ENCODE measurements around the gene RPIA.
"Not testable (repeated sequence)": the region's sequence is repeated elsewhere in the genome, so short reads cannot be mapped to it uniquely, and the experiment has no call there.

Gene RPIA

GRCh38 chr2:88691339-88692183 lies at the start of gene RPIA:
TSS of gene RPIA (plus strand) at chr2:88691673. CDS start at chr2:88691699, 26 bp downstream.
- DNase-seq: peak; percentile 99

DNA sequence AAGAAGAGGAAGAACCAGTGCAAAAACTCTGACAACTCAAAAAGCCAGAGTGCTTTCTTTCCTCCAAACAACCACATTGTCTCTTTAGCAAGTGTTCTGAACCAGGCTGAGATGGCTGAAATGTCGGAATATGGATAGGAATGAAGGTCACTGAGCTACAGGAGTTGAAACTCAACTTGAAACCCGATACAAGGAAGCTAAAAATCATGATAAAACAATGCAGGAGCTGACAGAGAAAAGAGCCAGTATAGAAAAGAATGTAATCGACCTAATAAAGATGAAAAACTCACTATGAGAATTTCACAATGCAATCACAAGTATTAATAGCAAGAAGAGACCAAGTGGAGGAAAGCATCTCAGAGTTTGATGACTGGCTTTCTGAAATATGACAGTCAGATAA lies 49.2 kb upstream of the RPIA start:
- no peak for DNase-seq

DNA sequence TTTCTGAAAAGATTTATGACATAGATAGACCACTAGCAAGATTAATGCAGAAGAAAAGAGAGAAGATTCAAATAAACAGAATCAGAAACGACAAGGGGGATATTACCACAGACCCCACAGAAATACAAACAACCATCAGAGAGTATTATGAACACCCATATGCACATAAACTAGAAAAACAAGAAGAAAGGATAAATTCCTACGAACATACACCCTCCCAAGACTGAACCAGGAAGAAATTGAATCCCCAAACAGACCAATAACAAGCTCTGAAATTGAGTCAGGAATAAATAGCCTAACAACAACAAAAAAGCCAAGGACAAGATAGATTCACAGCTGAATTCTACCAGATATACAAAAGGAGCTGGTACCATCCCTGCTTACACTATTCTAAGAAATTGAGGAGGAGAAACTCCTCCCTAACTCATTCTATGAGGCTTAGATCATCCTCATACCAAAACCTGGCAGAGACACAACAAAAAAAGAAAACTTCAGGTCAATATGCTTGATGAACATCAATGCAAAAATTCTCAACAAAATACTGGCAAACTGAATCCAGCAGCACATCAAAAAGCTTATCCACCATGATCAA lies 46.1 kb upstream of the RPIA start:
- DNase-seq: not testable (repeated sequence)

GRCh38 chr2:88651646-88652045 lies 39.8 kb upstream of the RPIA start:
- no peak for DNase-seq

DNA sequence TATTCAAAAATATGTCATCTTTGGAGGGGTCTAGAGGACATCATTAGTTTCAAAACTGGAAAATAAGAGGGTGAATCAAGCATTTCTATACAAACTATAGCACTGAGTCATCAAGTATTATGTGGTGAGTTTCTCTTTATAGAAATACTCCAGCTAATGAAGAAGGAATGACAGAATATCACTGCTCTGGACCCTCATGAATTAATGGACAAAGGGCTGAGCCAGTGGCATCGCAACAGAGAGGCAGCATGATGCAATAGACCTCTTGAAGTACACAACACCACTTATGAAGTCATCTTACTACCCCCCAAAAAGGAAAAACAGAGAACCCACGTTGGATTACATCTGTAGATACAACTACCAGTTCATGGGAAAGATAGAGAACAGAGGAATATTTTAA lies 36.8 kb upstream of the RPIA start:
- no peak for DNase-seq

- DNase-seq: no peak
Observed at GRCh38 chr2:88656690-88657089, 34.8 kb upstream of the RPIA start.

GRCh38 chr2:88657131-88657530 lies 34.3 kb upstream of the RPIA start:
- DNase-seq: no peak

DNA sequence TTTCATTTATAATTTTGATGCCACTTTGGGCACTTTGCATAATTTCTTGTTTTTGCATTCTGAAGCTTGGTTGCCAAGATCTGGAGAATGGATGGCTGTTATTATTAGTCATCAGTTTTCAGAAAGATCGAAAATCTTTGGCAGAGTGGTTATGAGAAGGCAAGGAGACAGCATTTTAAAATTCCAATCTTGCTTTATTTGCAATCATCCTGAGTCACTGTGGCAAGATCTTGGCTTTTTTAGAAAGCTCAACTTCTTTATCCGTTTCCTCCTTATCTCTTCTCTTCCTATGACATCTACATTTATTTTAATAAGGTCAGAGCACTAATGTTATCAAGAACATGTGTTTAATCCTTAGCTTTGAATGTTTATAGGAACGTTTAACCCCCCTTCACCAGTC lies 33.1 kb upstream of the RPIA start:
- DNase-seq: no peak

DNA sequence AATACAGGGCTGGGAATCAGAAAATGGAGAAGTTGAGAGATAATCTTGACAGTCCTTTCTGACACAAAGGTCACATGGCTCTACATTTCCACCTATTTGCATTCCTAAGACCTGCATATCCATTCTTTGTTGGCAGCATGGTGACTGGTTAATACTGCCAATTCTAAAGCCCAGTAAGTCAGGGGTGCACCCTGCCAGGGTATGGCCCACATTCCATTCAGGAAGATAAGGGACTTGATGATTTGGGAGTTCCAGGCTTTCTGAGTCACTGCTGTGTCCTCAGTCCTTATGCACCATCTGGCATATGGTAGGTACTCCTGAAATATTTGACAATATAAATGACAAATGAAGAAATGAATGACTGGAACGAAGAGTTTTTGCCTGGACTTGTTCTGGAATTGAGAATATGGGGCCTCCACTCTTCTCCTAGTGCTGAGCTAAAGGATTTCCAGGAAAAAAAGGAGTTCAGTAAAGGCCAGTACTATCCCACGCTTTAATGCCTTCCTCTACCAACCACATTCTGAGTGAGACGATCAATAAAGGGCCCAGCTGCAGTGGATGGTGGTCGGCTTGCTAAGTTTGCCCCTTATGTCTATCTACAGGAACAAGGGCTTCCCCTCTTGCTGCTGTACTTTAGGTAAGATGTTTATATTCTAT lies 32.5 kb upstream of the RPIA start:
- DNase-seq: no peak

GRCh38 chr2:88659538-88659915 lies 31.9 kb upstream of the RPIA start:
- no peak for DNase-seq

DNA sequence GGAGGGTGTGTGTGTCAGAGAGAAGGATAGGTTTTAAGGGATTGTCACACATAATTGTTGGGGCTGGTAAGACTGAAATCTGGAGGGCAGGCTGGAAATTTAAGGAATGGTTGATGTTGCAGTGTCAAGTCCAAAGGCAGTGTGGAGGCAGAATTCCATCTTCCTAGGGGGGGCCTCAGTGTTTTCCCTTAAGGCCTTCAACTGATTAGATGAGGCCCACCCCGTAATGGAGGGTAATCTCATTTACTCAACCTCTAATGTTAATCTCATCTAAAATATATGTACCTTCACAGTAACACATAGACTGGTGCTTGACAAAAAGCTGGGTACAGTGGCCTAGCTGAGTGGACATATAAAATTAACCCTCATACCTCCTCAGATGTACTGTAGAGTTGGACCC lies 30.9 kb upstream of the RPIA start:
- no peak for DNase-seq

- no peak for DNase-seq
Observed at GRCh38 chr2:88666576-88666975, 24.9 kb upstream of the RPIA start.

DNA sequence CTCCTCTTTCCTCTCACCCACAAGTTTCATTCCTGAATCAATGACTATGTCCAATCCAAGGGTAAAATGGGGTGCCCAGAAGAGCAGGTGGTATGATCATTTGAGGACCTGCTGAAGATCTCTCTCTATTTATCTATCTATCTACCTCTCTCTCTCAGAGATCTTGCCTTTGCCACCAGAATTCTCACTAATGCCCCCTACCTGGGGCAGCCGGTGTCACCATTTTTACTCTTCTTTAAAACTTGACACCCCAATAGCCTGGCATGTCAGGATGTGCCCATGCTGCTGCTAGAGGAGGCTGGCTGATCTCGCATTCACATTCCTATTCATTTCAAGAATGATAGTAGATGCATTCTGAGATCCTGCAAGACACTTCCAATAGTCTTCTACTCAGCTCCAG lies 24.3 kb upstream of the RPIA start:
- DNase-seq: no peak

DNA sequence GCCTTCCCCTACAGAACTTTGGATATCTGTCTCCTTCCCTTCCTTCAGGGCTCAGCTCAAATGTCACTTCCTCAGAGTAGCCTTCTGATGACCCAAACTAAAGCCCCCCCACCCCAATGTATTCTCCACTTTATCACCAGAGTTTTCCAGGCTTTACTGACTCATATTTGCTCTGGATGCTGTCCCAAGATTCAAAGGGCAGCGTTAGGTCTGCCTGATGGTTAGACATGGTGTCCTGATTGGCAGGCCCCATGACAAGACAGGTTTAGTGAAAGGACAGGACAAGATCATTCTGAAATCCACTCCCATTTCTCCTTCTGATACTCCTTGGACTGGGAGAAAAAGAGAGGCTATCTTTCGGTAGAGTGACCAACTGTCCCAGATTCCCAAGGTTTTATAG lies 22.6 kb upstream of the RPIA start:
- no peak for DNase-seq

GRCh38 chr2:88669482-88670214 lies 21.8 kb upstream of the RPIA start:
- DNase-seq: peak; percentile 18

DNA sequence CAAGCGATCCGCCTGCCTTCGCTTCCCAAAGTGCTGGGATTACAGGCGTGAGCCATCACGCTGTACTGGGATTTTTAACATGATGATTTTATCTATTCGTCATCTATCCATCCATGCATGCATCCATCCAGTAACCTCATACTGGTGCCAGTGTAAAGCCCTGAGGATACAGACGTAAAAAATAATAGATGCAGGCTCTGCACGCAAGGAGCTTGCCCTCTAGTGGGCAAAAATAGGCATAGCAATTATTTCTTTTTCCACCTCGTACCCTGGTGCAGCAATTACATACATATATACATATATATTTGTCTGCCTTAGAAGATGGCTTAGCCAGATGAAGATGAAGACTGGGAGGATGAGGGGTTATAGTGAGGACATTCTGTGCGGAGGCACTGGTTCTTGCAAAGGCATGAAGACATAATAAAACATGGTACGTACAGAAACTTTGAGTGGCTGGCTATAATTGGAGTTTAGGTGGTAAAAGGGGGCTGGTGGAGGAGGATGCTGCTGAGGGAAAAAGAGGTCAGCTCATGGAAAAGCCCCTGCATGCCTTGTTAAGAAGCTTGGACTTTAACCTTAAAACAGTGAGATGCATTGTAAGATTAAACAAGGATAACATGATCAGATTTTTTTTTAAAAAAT lies 19.6 kb upstream of the RPIA start:
- DNase-seq: no peak

DNA sequence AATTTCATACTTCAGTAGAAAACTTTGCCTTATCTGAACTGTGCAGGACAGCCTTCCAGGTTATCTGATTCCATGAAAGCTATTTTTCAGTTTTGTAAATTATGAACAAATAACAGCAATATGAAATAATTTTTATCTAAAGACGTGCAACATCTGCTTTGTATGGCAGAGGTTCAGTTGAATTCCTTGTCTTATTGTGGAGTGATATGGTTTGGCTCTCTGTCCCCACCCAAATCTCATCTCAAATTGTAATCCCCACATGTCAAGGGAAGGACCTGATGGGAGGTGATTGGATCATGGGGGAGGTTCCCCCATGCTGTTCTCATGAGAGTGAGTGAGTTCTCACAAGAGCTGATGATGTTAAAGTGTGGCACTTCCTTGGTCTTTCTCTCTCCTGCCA lies 18.1 kb upstream of the RPIA start:
- no peak for DNase-seq

- no peak for DNase-seq
Observed at GRCh38 chr2:88680266-88680902, 11.1 kb upstream of the RPIA start.

- DNase-seq: no peak
Observed at GRCh38 chr2:88680916-88681315, 10.6 kb upstream of the RPIA start.

GRCh38 chr2:88683160-88684021 lies 8.1 kb upstream of the RPIA start:
- no peak for DNase-seq

GRCh38 chr2:88684519-88684918 lies 7.0 kb upstream of the RPIA start:
- no peak for DNase-seq

All from activated naive CD4-positive, alpha-beta T cell treated with Interleukin-2 at 50 U/mL for 16 hours (primary cell).